GM21528 (cell line): ENCODE results near the gene TRIM46.

Source experiments
- ATAC-seq: cut with Tn5 transposase; IDR thresholded peaks from one replicate; pipeline ENCODE4 v1.9.1; 2021; ENCODE audit warnings: mild to moderate bottlenecking, moderate library complexity; ENCODE audit not compliant: unreplicated experiment, low FRiP score

The TRIM46 gene

GRCh38 chr1:155173478-155174323 lies at the start of gene TRIM46:
TRIM46 (plus strand) TSS chr1:155173849; CDS start chr1:155173967, 118 bp downstream.
- ATAC-seq = peak; percentile 15

- no peak for ATAC-seq
Measured at GRCh38 chr1:155124503-155125463, 48.9 kb upstream of the TRIM46 start.

- ATAC-seq = no peak
Measured at GRCh38 chr1:155125511-155125945, 48.1 kb upstream of the TRIM46 start.

GRCh38 chr1:155125946-155126555 lies 47.6 kb upstream of the TRIM46 start:
- no peak for ATAC-seq

GRCh38 chr1:155126556-155127104 lies 47.0 kb upstream of the TRIM46 start:
- ATAC-seq = no peak

- no peak for ATAC-seq
Measured at GRCh38 chr1:155127105-155127966, 46.3 kb upstream of the TRIM46 start, which contains the start of gene EFNA1. EFNA1 (plus strand) TSS chr1:155127876; CDS start chr1:155127978, 102 bp downstream.

GRCh38 chr1:155127967-155128754 lies 45.5 kb upstream of the TRIM46 start:
- no peak for ATAC-seq

- no peak for ATAC-seq
Measured at GRCh38 chr1:155128755-155129473, 44.7 kb upstream of the TRIM46 start.

GRCh38 chr1:155130272-155131006 lies 43.2 kb upstream of the TRIM46 start:
- no peak for ATAC-seq

- ATAC-seq = no peak
Measured at GRCh38 chr1:155131285-155131684, 42.4 kb upstream of the TRIM46 start.

GRCh38 chr1:155131856-155132255 lies 41.8 kb upstream of the TRIM46 start:
- no peak for ATAC-seq

- no peak for ATAC-seq
Measured at GRCh38 chr1:155133799-155134281, 39.8 kb upstream of the TRIM46 start.

- ATAC-seq = no peak
Measured at GRCh38 chr1:155134322-155134721, 39.3 kb upstream of the TRIM46 start.

- peak; percentile 20 for ATAC-seq
Measured at GRCh38 chr1:155134880-155135414, 38.7 kb upstream of the TRIM46 start.

- peak; percentile 64 for ATAC-seq
Measured at GRCh38 chr1:155135415-155136028, 38.1 kb upstream of the TRIM46 start, which contains the start of gene SLC50A1. SLC50A1 (plus strand) TSS chr1:155135852; CDS start chr1:155135912, 60 bp downstream.

GRCh38 chr1:155136748-155137147 lies 36.9 kb upstream of the TRIM46 start:
- no peak for ATAC-seq
